K562 (cell line): ENCODE data around the gene IRX6. TPM values are rescaled to one million over a fixed set of nuclear protein-coding genes. Genes with fewer than 3 reads are reported as not detected.

Source experiments
- ATAC-seq: fragments of 200-7000 bp; cut with Tn5 transposase; 3 replicates; pipeline ENCODE4 v1.9.1; 2020; ENCODE audit warnings: moderate library complexity
- BruUV-seq: library from RNA; stranded (reverse); fragments of 400-500 nt; replicated peaks from 2 replicates; lab custom pipeline; 2021; lab: Mats Ljungman, UMichigan
- CTCF ChIA-PET: fragments of 300-600 bp; formaldehyde crosslinking; extraction: SDS; loops from one replicate; lab custom pipeline; 2021; ENCODE audit warnings: low intra/inter-chr PET ratio; lab: Yijun Ruan, JAX
- POLR2A ChIA-PET: fragments of 300-600, 350-650 bp; sonication (Branson Sonifier 250); formaldehyde crosslinking; extraction: SDS; loops from one replicate; lab custom pipeline; 2021; ENCODE audit warnings: antibody characterized with exemption, inconsistent platforms; lab: Yijun Ruan, JAX
- DNase-seq, 4 experiments: peaks; one replicate each; pipeline versions ENCODE4 v3.0.0 to v3.0.0-alpha.2; 2011 to 2018; ENCODE audit warnings: low spot score in 3 of 4, mixed read lengths in 3 of 4; ENCODE audit errors: extremely low read depth in 1 of 4
- FAIRE-seq: peaks from 2 replicates; lab custom pipeline; 2011; peaks lifted over from hg19 to GRCh38; lab: Jason Lieb, UNC
- H2AFZ ChIP-seq: 2 replicates; pipeline ENCODE4 v1.6.0; 2011; ENCODE audit warnings: low read depth, low read length, control low read depth, inconsistent platforms
- H3K27ac ChIP-seq: fragments of 200-600 bp; 3 replicates; pipeline ENCODE4 v1.8.0; 2011; ENCODE audit warnings: low read depth, mild to moderate bottlenecking, control low read depth, inconsistent platforms, low read length, moderate library complexity, mixed read lengths; ENCODE audit errors: extremely low read depth
- H3K27me3 ChIP-seq, 2 experiments: fragments of 300-600 bp in 1 of 2; 2 replicates in 1 of 2; 3 replicates in 1 of 2; pipeline versions ENCODE4 v1.6.0 to v1.8.0; 2011; ENCODE audit warnings: inconsistent platforms in 2 of 2, low read length in 2 of 2, mild to moderate bottlenecking in 1 of 2, mixed read lengths in 1 of 2, moderate library complexity in 1 of 2; ENCODE audit not compliant: control insufficient read depth in 2 of 2, insufficient read depth in 2 of 2
- H3K36me3 ChIP-seq: fragments of 300-600 bp; 3 replicates; pipeline ENCODE4 v1.8.0; 2011; ENCODE audit warnings: mild to moderate bottlenecking, low read length, inconsistent platforms; ENCODE audit not compliant: control insufficient read depth, insufficient read depth
- H3K4me1 ChIP-seq, 2 experiments: fragments of 200-600 bp in 1 of 2; replicated peaks in 1 of 2; 2 replicates in 1 of 2; 3 replicates in 1 of 2; pipeline versions ENCODE4 v1.5.1 to v1.8.0; 2011; ENCODE audit warnings: inconsistent platforms in 2 of 2, low read length in 2 of 2, mild to moderate bottlenecking in 1 of 2, mixed read lengths in 1 of 2, moderate library complexity in 1 of 2; ENCODE audit not compliant: control insufficient read depth in 2 of 2, insufficient read depth in 2 of 2
- H3K4me2 ChIP-seq: 2 replicates; pipeline ENCODE4 v1.6.1; 2011; ENCODE audit warnings: low read length, control low read depth, inconsistent platforms, mixed read lengths; ENCODE audit not compliant: insufficient read depth
- H3K4me3 ChIP-seq: fragments of 200-600 bp; sonication (generic), shearing (Covaris generic); 2 replicates; pipeline ENCODE4 v1.5.1; 2016; ENCODE audit warnings: control low read depth, inconsistent platforms
- H3K79me2 ChIP-seq: fragments of 200-600 bp; 3 replicates; pipeline ENCODE4 v1.8.0; 2011; ENCODE audit warnings: low read length, inconsistent platforms; ENCODE audit not compliant: control insufficient read depth, insufficient read depth
- H3K9ac ChIP-seq, 2 experiments: 2 replicates each; pipeline versions ENCODE4 v1.6.0 to v1.6.1; 2011; ENCODE audit warnings: low read depth in 2 of 2, low read length in 2 of 2, control low read depth in 1 of 2, inconsistent platforms in 1 of 2, mild to moderate bottlenecking in 1 of 2, mixed read lengths in 1 of 2; ENCODE audit not compliant: insufficient read depth in 1 of 2
- H3K9me1 ChIP-seq: one replicate; pipeline ENCODE4 v1.6.0; 2011; ENCODE audit warnings: inconsistent platforms, mild to moderate bottlenecking, low read length, moderate library complexity; ENCODE audit not compliant: control insufficient read depth, insufficient read depth
- H3K9me3 ChIP-seq: replicated peaks from 2 replicates; pipeline ENCODE4 v1.5.1; 2011; ENCODE audit warnings: low read depth, low read length, inconsistent platforms; ENCODE audit not compliant: control insufficient read depth, insufficient read depth
- H4K20me1 ChIP-seq: replicated peaks from 2 replicates; pipeline ENCODE4 v1.6.1; 2011; ENCODE audit warnings: low read length, inconsistent platforms, mixed read lengths; ENCODE audit not compliant: control insufficient read depth, insufficient read depth
- DNMT1 ChIP-seq: fragments of 450-650 bp; IDR thresholded peaks from 2 replicates; pipeline ENCODE4 v1.6.1; 2016; ENCODE audit warnings: antibody characterized with exemption, mild to moderate bottlenecking
- MYNN ChIP-seq, 2 experiments: sonication (generic); formaldehyde crosslinking in 1 of 2; IDR thresholded peaks; 2 replicates each; pipeline versions ENCODE4 v1.5.0 to v1.6.1; 2016 to 2020; ENCODE audit warnings: antibody characterized with exemption in 1 of 2, missing genetic modification reagents in 1 of 2
- PTRF ChIP-seq: fragments of 450-650 bp; IDR thresholded peaks from 2 replicates; pipeline ENCODE4 v1.6.1; 2016; ENCODE audit warnings: mild to moderate bottlenecking, missing genetic modification characterization, missing compliant biosample characterization
- SAP30 ChIP-seq: fragments of 200-600 bp; sonication (generic); IDR thresholded peaks from 2 replicates; pipeline ENCODE4 v1.6.1; 2012; ENCODE audit warnings: borderline replicate concordance, low read depth, mild to moderate bottlenecking, moderate library complexity, low read length, control low read depth, inconsistent platforms; ENCODE audit not compliant: insufficient read depth, poor library complexity, severe bottlenecking
- WGBS: fragments of 100-300 bp; shearing (Covaris generic); methylation state at CpG from one replicate; pipeline ENCODE4 v1.1.6; 2016; ENCODE audit warnings: low coverage, mixed read lengths; ENCODE audit not compliant: insufficient coverage; ENCODE audit errors: missing lambda C conversion rate; 5-methylcytosine and 5-hydroxymethylcytosine counted together
- in situ Hi-C: fragments of 300-500 bp; cut with MboI; formaldehyde crosslinking; loops from 4 replicates; pipeline ENCODE4 v1.15.0; 2018; ENCODE audit warnings: inconsistent platforms, mixed read lengths
- intact Hi-C: fragments of 100-400 bp; cut with micrococcal nuclease; formaldehyde crosslinking; loops from 2 replicates; pipeline ENCODE4 v1.14.2; 2022
- polyA plus RNA-seq, 8 experiments: library from polyadenylated mRNA; depleted of rRNA in 4 of 8; stranded (reverse) in 5 of 8; unstranded in 3 of 8; fragments of >200 nt; fragmentation: Nextera tagmentation in 2 of 8; fragmentation: Illumina TruSeq in 1 of 8; extraction: Ambion mirVana in 2 of 8; extraction: Trizol in 1 of 8; gene quantifications; 2 replicates each; pipeline versions ENCODE4 v1.2.1 to v1.2.3, GENCODE V29; 2011 to 2014; ENCODE audit warnings: inconsistent platforms in 1 of 8, missing spikeins in 1 of 8
- total RNA-seq, 7 experiments: library from RNA; depleted of rRNA in 6 of 7; stranded (reverse); fragments of >200 nt in 6 of 7; fragmentation: Illumina TruSeq in 2 of 7; extraction: Trizol in 2 of 7; gene quantifications; 2 replicates each; pipeline versions ENCODE4 v1.2.1 to v1.2.3, GENCODE V29; 2011 to 2021; ENCODE audit warnings: low replicate concordance in 1 of 7

Gene IRX6
- total and polyA plus RNA-seq, 9 of the 15 experiments (the other 6 are each of a cell fraction or from before 2014, with no cell fraction given): 0.07 to 0.29 (median 0.14) TPM; not detected in 4

- 1% methylated on average over 5 of the region's 5 CpGs for WGBS
- peaks cover 7 to 14% of the 10 kb centered on the region in 2 experiments; a peak in 4 of 5 replicates for H3K27me3 ChIP-seq
- no peak overlapping the region for H3K4me2 ChIP-seq
- no peaks in the 10 kb centered on the region for H3K36me3 ChIP-seq
- no peaks in the 10 kb centered on the region for H3K9me3 ChIP-seq
- H3K79me2 ChIP-seq: no peaks in the 10 kb centered on the region
- no TSS peak for BruUV-seq
- no peaks in the 10 kb centered on the region for H3K9me1 ChIP-seq
- TF ChIP-seq DNMT1 (no peak), MYNN (IDR thresholded peaks at IDR 0.05) (no peak), MYNN (CRISPR knock-in tag; IDR thresholded peaks at IDR 0.05) (no peak), SAP30 (no peak), PTRF (no peak)
- no peaks in the 10 kb centered on the region for H3K4me1 ChIP-seq
- POLR2A ChIA-PET: interaction anchor here (1.2 to 1.4 kb wide), 2 partner anchors 9 to 12 kb away, joined by 3 read pairs; no protein-coding TSS in a partner anchor
- in situ Hi-C loops (no loop called here), intact Hi-C loops (no loop called here)
- H3K27ac ChIP-seq: no peak overlapping the region
- CTCF ChIA-PET: no interaction called here
- no peak overlapping the region for H2AFZ ChIP-seq
- ATAC-seq (no peak), DNase-seq (no peak), FAIRE-seq (no peak)
- no peak overlapping the region for H3K9ac ChIP-seq
- no peaks in the 10 kb centered on the region for H4K20me1 ChIP-seq
- H3K4me3 ChIP-seq: no peak overlapping the region
These were observed 45.1 kb downstream of the IRX6 start for GRCh38 chr16:55369151-55369550.
